GM12878 (cell line): Measurements from ENCODE around the gene HIVEP3. TPM values are rescaled to one million over a fixed set of nuclear protein-coding genes. Genes with fewer than 3 reads are reported as not detected.
A peak's percentile ranks its signal among the peaks of the same experiment; 100 is the strongest.

ENCODE experiments used
- BHLHE40 ChIP-seq, 2 experiments: fragments of 450-650 bp in 1 of 2; IDR thresholded peaks; 2 replicates each; pipeline ENCODE4 v1.6.1; 2011 to 2017; ENCODE audit warnings: low read depth in 2 of 2, borderline replicate concordance in 1 of 2, improper control_type of control experiment in 1 of 2, low read length in 1 of 2, mild to moderate bottlenecking in 1 of 2
- ESRRA ChIP-seq: IDR thresholded peaks from 2 replicates; pipeline ENCODE4 v1.6.1; 2012; ENCODE audit warnings: mild to moderate bottlenecking, low read length, improper control_type of control experiment
- FOXM1 ChIP-seq: IDR thresholded peaks from 2 replicates; pipeline ENCODE4 v1.6.1; 2012; ENCODE audit warnings: low read depth, mild to moderate bottlenecking, inconsistent platforms, low read length, moderate library complexity
- HDGF ChIP-seq: fragments of 450-650 bp; IDR thresholded peaks from 2 replicates; pipeline ENCODE4 v1.6.1; 2016; ENCODE audit warnings: antibody characterized with exemption
- KDM1A ChIP-seq: fragments of 200-600 bp; sonication (generic); IDR thresholded peaks from 2 replicates; pipeline ENCODE4 v1.6.1; 2016; ENCODE audit warnings: borderline replicate concordance
- MEF2A ChIP-seq: IDR thresholded peaks from 2 replicates; pipeline ENCODE4 v1.6.1; 2011; ENCODE audit warnings: low read depth, mild to moderate bottlenecking, low read length, moderate library complexity; ENCODE audit not compliant: insufficient read depth
- MTA2 ChIP-seq: fragments of 450-650 bp; IDR thresholded peaks from 2 replicates; pipeline ENCODE4 v1.6.1; 2016; ENCODE audit warnings: low read depth, mild to moderate bottlenecking, moderate library complexity
- NBN ChIP-seq: fragments of 450-650 bp; IDR thresholded peaks from 2 replicates; pipeline ENCODE4 v1.6.1; 2016
- NFXL1 ChIP-seq: fragments of 450-650 bp; IDR thresholded peaks from 2 replicates; pipeline ENCODE4 v1.6.1; 2017; ENCODE audit warnings: antibody characterized with exemption, mild to moderate bottlenecking, borderline replicate concordance
- NFYA ChIP-seq: IDR thresholded peaks from 2 replicates; pipeline ENCODE4 v1.6.1; 2011; ENCODE audit warnings: low read depth, mild to moderate bottlenecking, low read length, improper control_type of control experiment, borderline replicate concordance
- PAX8 ChIP-seq: fragments of 450-650 bp; IDR thresholded peaks from 2 replicates; pipeline ENCODE4 v1.6.1; 2017; ENCODE audit warnings: mild to moderate bottlenecking, moderate library complexity
- RFX5 ChIP-seq: IDR thresholded peaks from 2 replicates; pipeline ENCODE4 v1.6.1; 2011; ENCODE audit warnings: low read depth, low read length, improper control_type of control experiment
- ZNF24 ChIP-seq: fragments of 450-650 bp; IDR thresholded peaks from 2 replicates; pipeline ENCODE4 v1.6.1; 2017; ENCODE audit warnings: antibody characterized with exemption, mild to moderate bottlenecking
- polyA plus RNA-seq, 11 experiments: library from polyadenylated mRNA; depleted of rRNA in 4 of 11; unstranded in 6 of 11; stranded (reverse) in 5 of 11; fragments of >200 nt; fragmentation: Nextera tagmentation in 4 of 11; fragmentation: Illumina TruSeq in 1 of 11; extraction: Ambion mirVana in 4 of 11; extraction: Trizol in 1 of 11; gene quantifications; 1 replicate in 1 of 11; 2 replicates in 10 of 11; pipeline versions ENCODE4 v1.2.1 to v1.2.3, GENCODE V29; 2011 to 2016; ENCODE audit warnings: inconsistent platforms in 2 of 11, missing spikeins in 2 of 11, low read depth in 1 of 11
- total RNA-seq, 4 experiments: library from RNA; depleted of rRNA in 3 of 4; stranded (reverse); fragments of >200 nt in 3 of 4; fragmentation: Illumina TruSeq in 1 of 4; extraction: Trizol in 1 of 4; gene quantifications; 2 replicates each; pipeline versions ENCODE4 v1.2.1 to v1.2.3, GENCODE V29; 2013 to 2021
- TF ChIP-seq, protein P1 (sequence below): fragments of 450-650 bp; IDR thresholded peaks from 2 replicates; pipeline ENCODE4 v1.6.1; 2016; ENCODE audit warnings: mild to moderate bottlenecking, moderate library complexity, borderline replicate concordance
- TF ChIP-seq, protein P2 (sequence below): IDR thresholded peaks from 2 replicates; pipeline ENCODE4 v1.6.1; 2011; ENCODE audit warnings: mild to moderate bottlenecking, low read depth, low read length, moderate library complexity; ENCODE audit not compliant: insufficient replicate concordance
- TF ChIP-seq, protein P3 (sequence below): IDR thresholded peaks from 2 replicates; pipeline ENCODE4 v1.6.1; 2012; ENCODE audit warnings: low read depth, low read length, improper control_type of control experiment
- TF ChIP-seq, protein P4 (sequence below): IDR thresholded peaks from 2 replicates; pipeline ENCODE4 v1.6.1; 2011; ENCODE audit warnings: borderline replicate concordance, low read depth, mild to moderate bottlenecking, moderate library complexity, mixed read lengths, low read length; ENCODE audit not compliant: insufficient read depth; ENCODE audit errors: extremely low read length
- TF ChIP-seq, protein P5 (sequence below): fragments of 450-650 bp; IDR thresholded peaks from 2 replicates; pipeline ENCODE4 v1.6.1; 2017; ENCODE audit warnings: antibody characterized with exemption, mild to moderate bottlenecking, moderate library complexity

Gene HIVEP3
- total and polyA plus RNA-seq, 10 of the 15 experiments (the other 5 are each of a cell fraction or from before 2014, with no cell fraction given): 1.8 to 13.6 (median 3.8) TPM

DNA sequence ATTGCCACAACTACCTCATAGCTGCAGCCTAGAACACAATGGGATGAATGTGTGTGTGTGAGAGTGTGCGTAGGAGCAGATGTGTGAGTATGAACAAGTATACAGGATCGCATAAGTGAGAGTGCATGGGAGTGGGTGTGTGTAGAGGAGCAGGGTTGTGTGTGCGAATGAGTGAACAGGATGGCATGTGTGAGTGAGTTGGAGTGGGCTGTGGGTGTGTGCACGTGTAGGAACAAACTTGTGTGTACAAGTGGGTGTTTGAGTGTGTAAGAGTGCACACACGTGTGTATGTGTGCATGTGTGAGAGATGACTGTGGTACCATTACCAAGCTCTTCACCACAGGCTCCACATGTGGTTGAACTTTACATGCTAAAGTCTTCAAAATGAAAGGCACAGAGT, 258.8 kb downstream of the HIVEP3 start (continued):
- TF ChIP-seq, protein P1, sequence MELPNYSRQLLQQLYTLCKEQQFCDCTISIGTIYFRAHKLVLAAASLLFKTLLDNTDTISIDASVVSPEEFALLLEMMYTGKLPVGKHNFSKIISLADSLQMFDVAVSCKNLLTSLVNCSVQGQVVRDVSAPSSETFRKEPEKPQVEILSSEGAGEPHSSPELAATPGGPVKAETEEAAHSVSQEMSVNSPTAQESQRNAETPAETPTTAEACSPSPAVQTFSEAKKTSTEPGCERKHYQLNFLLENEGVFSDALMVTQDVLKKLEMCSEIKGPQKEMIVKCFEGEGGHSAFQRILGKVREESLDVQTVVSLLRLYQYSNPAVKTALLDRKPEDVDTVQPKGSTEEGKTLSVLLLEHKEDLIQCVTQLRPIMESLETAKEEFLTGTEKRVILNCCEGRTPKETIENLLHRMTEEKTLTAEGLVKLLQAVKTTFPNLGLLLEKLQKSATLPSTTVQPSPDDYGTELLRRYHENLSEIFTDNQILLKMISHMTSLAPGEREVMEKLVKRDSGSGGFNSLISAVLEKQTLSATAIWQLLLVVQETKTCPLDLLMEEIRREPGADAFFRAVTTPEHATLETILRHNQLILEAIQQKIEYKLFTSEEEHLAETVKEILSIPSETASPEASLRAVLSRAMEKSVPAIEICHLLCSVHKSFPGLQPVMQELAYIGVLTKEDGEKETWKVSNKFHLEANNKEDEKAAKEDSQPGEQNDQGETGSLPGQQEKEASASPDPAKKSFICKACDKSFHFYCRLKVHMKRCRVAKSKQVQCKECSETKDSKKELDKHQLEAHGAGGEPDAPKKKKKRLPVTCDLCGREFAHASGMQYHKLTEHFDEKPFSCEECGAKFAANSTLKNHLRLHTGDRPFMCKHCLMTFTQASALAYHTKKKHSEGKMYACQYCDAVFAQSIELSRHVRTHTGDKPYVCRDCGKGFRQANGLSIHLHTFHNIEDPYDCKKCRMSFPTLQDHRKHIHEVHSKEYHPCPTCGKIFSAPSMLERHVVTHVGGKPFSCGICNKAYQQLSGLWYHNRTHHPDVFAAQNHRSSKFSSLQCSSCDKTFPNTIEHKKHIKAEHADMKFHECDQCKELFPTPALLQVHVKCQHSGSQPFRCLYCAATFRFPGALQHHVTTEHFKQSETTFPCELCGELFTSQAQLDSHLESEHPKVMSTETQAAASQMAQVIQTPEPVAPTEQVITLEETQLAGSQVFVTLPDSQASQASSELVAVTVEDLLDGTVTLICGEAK: no peak
- TF ChIP-seq NFXL1 (no peak), ESRRA (no peak), ZNF24 (no peak), MEF2A (no peak), NBN (0 out of 2 replicates have a peak, but pooled peaks have one; percentile 20), KDM1A (no peak), HDGF (peak; percentile 68; the same call in 1 of the 2 replicates), NFYA (no peak), FOXM1 (no peak), MTA2 (0 out of 2 replicates have a peak, but pooled peaks have one; percentile 9), BHLHE40 (IDR thresholded peaks at IDR 0.05; ENCODE audit: borderline replicate concordance in 1 of 2, low read depth in 2 of 2, low read length in 1 of 2) (peak in 1 of 2 experiments; percentile 30; a peak in 1 of 4 replicates), RFX5 (no peak), PAX8 (no peak)
- TF ChIP-seq, protein P2, sequence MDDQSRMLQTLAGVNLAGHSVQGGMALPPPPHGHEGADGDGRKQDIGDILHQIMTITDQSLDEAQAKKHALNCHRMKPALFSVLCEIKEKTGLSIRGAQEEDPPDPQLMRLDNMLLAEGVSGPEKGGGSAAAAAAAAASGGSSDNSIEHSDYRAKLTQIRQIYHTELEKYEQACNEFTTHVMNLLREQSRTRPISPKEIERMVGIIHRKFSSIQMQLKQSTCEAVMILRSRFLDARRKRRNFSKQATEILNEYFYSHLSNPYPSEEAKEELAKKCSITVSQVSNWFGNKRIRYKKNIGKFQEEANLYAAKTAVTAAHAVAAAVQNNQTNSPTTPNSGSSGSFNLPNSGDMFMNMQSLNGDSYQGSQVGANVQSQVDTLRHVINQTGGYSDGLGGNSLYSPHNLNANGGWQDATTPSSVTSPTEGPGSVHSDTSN: peak; percentile 29
- TF ChIP-seq, protein P3, sequence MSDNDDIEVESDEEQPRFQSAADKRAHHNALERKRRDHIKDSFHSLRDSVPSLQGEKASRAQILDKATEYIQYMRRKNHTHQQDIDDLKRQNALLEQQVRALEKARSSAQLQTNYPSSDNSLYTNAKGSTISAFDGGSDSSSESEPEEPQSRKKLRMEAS: no peak
- TF ChIP-seq, protein P4, sequence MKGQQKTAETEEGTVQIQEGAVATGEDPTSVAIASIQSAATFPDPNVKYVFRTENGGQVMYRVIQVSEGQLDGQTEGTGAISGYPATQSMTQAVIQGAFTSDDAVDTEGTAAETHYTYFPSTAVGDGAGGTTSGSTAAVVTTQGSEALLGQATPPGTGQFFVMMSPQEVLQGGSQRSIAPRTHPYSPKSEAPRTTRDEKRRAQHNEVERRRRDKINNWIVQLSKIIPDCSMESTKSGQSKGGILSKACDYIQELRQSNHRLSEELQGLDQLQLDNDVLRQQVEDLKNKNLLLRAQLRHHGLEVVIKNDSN: no peak
- TF ChIP-seq, protein P5, sequence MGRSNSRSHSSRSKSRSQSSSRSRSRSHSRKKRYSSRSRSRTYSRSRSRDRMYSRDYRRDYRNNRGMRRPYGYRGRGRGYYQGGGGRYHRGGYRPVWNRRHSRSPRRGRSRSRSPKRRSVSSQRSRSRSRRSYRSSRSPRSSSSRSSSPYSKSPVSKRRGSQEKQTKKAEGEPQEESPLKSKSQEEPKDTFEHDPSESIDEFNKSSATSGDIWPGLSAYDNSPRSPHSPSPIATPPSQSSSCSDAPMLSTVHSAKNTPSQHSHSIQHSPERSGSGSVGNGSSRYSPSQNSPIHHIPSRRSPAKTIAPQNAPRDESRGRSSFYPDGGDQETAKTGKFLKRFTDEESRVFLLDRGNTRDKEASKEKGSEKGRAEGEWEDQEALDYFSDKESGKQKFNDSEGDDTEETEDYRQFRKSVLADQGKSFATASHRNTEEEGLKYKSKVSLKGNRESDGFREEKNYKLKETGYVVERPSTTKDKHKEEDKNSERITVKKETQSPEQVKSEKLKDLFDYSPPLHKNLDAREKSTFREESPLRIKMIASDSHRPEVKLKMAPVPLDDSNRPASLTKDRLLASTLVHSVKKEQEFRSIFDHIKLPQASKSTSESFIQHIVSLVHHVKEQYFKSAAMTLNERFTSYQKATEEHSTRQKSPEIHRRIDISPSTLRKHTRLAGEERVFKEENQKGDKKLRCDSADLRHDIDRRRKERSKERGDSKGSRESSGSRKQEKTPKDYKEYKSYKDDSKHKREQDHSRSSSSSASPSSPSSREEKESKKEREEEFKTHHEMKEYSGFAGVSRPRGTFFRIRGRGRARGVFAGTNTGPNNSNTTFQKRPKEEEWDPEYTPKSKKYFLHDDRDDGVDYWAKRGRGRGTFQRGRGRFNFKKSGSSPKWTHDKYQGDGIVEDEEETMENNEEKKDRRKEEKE: no peak
